ENCODE measurements around the gene AIRE. TPM values are rescaled to one million over a fixed set of nuclear protein-coding genes. Genes with fewer than 3 reads are reported as not detected.

Gene AIRE
- total RNA-seq, 1 donor from 2014 or later, result not detected

DNA sequence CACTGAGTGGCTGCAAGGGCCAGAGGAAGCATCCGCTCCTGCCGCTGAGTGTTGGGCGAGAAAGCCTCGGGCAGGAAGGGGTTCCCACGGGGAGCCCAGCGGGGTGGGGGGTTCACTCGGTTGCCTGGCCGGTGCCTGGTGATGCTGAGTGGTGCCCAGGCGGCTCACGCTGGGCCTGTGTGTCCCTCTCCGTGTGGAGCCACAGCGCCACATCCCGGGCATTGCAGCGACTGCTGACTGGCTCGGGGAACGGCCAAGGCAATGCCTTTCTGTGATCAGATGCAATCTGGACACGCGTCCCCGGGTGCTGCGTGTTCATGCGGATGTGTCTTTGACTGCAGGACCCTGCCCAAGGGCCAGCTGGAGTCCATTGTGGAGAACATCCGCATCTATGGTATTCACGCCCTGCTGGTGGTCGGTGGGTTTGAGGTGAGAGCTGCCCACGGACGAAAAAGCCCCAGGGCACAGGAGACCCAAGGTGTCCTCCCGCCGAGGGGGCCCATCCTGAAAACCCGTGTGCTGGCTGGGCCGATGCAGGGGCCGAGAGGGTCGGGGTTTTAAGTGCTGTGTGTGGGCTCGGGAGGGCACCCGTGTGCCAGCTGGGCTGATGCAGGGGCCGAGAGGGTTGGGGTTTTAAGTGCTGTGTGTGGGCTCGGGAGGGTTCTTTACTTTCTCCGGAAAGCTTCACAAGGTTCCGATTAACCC lies 37.1 kb downstream of the AIRE start:
- DNase-seq (ENCODE audit: low read depth in 2 of 2), result no peak

DNA sequence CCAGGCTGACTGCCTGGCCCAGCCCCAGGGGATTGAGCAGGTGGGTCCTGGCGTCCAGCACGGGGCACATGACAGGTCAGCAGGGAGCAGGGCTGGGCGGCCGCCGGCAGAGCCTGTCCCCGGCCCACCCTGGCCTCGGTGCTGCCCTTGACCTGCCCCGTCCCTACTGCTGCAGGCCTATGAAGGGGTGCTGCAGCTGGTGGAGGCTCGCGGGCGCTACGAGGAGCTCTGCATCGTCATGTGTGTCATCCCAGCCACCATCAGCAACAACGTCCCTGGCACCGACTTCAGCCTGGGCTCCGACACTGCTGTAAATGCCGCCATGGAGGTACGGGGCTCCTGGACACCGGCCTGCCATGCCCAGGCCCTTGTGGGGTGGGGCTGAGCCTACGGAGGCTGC lies 37.9 kb downstream of the AIRE start:
- DNase-seq (ENCODE audit: low read depth in 2 of 2), result no peak

DNA sequence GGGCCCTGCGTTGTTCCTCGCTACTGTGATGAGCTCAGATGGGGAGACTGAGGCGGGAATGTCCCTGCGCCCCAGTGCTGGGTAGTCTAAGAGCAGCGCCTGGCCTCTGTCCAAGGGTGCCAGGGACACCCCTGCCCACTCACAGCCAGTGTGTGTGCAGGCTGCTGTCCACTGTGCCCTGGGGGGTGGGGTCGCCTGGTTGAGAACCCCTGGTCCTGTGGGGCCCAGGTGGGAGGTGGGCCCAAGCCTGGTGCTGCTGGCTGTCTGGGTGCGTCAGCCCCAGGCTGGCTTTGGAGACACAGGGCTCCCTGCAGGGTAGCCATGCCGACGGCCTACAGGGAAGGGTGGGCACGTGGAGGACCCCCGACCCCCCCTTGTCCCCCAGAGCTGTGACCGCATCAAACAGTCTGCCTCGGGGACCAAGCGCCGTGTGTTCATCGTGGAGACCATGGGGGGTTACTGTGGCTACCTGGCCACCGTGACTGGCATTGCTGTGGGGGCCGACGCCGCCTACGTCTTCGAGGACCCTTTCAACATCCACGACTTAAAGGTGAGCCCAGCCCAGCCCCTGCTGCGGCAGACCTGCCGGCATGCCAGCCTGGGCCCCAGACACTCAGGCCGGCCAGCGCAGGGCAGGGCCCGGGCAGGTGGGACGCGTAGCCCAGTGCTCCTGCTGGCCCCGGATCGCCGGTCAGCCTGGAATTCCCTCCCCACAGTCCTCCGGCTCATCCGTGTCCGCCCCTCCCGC lies 38.6 kb downstream of the AIRE start:
- DNase-seq (ENCODE audit: low read depth in 2 of 2), result no peak

DNA sequence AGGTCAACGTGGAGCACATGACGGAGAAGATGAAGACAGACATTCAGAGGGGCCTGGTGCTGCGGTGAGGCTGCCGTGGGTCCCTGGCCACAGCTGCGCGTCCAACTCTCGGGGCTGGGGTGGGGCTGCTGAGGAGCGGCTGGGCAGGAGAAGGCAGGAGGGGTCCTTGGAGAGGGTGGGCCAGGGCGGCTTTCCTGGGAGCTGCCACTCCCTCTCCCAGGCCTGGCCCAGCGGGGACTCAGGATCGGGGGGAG lies 39.1 kb downstream of the AIRE start:
- no peak for DNase-seq (ENCODE audit: low read depth in 2 of 2)

DNA sequence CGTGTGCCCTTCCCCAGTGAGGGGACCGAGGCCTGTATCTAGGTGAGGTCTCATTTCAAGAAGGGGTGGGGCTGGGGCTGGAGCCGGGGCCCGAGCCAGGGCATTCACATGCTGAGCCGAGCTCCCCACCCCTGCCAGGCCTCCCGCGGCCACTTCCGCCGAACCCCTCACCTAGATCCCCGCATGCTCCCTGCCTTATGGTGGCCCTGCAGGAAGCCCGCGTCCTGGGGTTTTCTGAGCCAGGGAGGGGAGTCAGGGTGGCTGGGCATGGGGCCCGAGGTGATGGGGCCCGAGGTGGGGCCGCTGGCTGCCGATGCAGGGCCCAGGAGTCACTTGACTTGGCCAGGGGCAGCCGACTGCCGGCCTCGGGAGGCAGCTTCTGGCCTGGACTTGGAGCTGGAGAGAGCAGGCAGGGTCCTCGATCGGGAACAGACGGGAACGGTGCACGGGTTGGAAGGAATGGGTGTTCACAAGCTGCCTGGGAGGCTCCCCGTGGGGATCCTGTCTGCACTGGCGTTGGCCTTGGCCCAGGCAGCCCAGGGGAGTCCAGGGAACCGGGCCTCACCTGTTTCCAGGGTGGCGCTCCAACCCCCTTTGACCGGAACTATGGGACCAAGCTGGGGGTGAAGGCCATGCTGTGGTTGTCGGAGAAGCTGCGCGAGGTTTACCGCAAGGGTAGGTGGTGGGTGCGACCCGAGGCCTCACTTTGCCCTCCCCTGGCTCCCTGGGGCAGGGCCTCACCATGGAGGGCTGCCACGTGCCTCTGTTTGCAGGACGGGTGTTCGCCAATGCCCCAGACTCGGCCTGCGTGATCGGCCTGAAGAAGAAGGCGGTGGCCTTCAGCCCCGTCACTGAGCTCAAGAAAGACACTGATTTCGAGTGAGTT lies 40.0 kb downstream of the AIRE start:
- no peak for DNase-seq (ENCODE audit: low read depth in 2 of 2)

DNA sequence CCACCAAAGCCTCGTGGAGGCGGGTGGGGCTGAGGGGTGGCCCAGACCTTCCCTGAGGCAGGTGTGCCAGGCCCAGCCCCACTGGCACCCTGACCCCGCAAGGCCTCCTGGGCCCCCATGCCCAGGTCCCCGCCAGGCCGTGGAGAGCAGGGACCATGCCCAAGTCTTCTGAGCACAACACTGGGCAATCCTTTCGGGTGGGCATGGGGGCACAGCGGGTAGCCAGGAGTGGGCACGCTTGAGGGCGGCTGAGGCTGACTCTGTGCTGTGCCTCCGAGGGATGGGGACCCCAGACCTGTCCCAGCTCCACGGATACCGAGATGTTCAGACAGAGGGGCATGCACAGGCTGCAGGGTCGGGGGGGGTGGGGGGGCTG lies 40.6 kb downstream of the AIRE start:
- no peak for DNase-seq (ENCODE audit: low read depth in 2 of 2)

DNA sequence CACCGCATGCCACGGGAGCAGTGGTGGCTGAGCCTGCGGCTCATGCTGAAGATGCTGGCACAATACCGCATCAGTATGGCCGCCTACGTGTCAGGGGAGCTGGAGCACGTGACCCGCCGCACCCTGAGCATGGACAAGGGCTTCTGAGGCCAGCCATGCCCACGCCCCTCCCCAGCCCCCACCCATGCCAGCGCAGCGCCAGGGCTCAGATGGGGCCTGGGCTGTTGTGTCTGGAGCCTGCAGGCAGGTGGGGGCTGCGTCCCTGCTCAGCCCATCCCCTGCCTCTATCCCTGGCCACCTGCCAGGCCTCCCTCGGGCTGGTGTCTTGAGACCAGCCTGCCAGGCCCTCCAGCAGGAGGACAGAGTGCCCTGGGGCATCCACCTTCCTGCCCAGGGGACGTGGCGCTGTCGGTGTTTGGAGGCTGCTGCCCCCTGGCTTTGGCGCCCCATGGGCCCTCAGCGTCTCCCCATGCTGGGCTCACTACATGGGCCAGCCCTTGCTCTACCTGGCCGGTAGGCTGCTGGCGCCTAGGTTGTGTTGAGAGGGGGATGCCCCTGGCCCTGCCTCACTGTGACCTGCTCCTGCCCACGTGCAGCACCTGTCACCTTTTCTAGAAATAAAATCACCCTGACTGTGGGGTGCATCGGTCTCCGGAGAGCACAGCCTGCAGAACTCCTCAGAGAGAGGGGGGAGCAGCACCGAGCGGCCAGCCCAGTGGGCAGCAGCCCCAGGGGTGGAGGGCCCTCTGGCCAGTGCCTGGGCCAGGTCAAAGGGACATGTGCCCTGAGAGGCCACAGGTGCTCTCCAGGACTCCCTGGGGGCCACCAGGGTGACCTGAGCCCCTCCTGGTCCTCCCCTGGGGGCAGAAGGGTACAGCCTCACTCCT lies 41.3 kb downstream of the AIRE start:
- DNase-seq (ENCODE audit: low read depth in 2 of 2), result no peak

DNA sequence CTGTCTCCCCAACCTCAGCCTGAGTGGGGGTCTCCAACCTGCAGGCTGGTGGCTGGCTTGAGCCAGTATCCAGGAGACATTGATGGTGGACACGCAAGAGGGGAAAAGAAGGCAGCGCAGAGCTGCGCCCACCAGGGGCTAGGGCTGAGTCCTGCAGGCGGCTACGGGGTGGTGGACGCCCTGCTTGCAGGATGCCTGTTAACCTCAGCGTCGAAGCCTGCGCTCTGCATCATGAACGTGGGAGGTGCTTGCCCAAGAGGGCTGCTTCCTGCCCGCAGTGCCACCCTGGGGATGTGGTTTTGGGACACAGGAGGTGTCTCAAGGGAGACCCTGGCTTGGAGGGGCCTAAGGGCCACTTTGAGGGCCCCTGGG lies 41.9 kb downstream of the AIRE start:
- DNase-seq (ENCODE audit: low read depth in 2 of 2), result no peak

DNA sequence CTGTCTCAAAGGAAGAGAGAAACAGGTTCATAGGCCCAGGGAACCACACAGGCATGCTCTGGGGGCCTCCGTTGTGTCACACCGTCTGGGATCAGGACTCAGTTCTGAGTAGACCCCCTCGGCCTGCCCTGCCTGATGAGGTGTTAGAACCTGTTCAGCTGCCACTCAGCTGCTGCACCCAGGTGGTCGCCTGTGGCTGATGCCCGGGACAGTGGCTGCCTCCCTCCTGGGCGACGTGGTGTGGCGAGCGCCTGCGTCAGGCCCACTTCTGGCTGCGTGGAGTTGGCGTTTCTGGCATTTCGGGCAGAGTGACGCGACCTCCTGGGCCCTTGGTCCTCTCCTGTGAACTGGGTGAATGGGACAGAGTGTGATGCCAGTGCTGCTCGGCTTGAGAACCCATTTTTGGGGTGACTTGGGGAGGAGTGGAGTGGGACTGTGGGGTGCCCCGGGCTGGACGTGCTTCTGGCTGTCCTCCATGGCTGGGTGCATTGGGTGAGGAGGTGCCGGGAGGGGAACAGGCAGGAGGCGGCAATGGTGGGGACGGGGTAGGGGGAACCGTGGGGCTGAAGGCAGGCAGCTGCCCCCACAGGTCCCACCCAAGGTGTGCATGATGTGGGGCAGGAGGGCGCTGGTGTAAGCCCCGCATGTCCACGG lies 42.7 kb downstream of the AIRE start:
- DNase-seq (ENCODE audit: low read depth in 2 of 2), result no peak

DNA sequence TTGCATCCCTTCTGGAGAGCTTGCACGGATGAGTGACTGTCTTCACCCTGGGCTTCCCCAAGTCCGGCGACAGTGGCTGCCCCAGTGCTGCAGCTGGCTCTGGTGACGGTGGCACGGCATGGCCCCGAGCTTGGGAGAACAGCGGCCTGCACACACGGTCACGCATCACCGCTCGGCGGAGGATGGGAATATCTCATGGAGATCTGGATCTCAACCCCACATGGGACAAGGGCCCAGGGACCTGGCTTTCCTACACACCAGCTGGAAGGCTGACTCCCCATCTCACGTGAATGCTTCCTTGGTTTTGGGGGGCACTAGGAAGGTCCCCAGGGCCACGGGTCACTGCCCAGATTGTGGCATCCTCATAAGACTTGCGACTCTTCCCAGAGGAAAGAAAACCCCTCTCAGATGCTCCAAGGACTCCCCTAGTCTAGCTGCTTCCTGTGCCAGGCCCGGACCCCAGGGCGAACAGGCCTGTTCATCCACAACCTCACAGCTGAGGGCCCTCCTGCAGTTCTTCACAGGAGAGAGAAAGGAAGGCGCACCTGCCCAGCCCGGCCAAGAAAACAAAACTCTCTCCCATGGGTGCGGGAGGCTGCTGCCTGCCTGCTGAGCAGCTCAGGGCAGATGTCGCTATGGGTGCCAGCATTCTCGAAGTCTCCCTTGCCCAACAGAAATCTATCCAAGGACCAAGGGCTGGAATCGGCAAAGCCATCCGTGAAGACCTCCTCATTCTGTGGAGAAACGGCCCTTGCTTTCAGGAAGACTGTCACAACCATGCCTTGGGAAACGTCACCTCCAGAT lies 43.6 kb downstream of the AIRE start:
- no peak for DNase-seq (ENCODE audit: low read depth in 2 of 2)

DNA sequence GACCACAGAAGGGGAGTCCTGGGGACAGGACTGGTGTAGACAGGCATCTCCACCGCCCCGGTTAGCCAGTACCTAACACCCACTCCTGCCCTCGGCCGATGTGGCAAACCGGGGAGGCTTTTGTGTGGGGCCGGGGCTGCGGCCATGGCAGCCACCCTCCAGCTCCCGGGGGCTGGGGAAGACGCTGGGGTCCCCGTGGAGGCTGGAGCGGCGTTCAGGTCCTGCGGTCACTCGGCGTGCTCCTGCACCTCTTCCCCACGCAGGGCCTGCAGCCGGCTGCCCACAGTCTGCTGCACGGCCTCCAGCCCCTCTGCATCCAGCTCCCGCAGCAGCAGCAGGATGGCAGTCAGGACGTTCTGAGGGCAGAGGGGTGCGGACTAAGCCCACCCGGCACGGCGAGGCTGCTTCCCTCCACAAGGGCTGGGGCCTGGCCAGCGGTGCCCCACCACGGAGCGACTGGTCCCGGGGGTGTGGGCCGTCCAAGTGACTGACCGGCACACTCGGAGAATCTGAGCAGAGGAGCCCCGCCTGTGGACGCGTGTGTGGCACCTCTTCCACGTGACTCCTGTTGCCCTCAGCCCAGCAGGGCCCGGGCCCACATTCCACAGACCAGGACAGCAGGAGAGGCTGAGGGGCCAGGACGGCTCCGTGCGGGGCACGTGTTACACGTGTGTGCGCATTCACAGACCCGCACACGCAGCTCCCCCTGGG lies 44.5 kb downstream of the AIRE start:
- DNase-seq (ENCODE audit: low read depth in 2 of 2), result no peak

DNA sequence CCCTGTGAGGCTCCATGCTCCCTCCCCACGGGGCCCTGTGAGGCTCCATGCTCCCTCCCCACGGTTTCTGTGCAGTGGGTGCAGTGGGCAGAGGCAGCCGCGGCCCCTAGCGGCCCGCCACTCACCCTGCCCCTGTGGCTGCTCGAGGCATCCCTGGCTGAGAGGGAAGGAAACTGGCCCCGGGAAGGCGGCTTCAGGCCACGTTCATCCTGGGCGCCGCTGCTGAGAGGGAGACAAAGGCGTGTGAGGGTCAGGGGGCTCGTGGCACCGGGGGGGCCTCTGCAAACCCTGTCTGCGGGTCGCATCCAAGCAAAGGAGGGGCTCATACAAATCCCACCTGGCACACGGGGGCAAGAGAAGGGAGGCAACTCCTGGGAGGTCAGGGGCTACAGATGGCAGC lies 45.0 kb downstream of the AIRE start:
- DNase-seq (ENCODE audit: low read depth in 2 of 2), result no peak

DNA sequence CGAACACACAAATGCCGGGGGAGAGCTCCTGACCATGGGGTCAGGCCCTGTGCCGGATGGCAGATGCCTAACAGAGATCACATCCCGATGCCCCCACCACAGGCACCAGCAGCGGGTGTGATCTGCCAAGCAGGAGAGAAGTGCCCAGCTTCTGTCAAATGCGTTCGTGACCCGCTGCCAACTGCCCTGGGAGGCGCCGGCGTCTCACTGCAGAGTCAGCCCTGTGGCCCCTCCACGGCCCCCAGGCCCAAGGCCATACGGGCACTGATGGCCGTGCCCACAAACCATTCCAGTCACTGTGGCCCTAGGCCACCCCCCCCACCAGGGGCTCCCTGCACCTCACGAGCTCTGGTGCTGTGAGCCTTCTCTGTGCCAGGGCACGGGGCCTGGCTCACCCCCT lies 45.5 kb downstream of the AIRE start:
- no peak for DNase-seq (ENCODE audit: low read depth in 2 of 2)

DNA sequence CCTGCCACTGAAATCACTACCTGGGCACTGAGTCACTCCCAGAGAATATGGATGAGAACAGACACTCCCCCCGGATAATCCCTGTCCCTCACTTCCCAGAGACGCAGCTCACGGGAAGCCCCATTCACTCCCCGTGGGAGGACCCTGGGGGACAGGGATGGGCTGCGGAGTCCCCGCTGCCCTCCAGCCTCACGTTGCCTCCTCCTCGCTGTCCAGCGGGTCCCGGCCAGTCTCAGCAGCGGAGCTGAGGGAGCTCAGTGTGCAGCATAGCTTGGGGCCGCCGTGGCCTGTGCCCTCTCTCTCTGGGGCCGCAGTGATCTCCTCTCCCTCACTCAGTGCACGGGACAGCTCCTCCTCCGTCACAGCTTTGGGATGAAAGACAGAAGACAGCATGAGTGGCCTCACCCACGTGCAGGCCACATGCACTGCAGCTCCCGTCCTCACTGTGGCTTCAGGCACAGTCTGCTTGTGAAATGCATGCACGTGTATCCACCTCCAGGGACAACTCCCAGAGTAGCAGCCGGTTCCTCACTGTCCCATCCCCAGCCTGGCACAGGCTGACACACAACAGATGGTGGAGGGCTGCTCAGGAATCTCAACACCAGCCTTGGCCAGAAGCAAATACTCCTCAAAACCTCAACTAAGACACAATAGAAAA lies 46.1 kb downstream of the AIRE start:
- no peak for DNase-seq (ENCODE audit: low read depth in 2 of 2)

DNA sequence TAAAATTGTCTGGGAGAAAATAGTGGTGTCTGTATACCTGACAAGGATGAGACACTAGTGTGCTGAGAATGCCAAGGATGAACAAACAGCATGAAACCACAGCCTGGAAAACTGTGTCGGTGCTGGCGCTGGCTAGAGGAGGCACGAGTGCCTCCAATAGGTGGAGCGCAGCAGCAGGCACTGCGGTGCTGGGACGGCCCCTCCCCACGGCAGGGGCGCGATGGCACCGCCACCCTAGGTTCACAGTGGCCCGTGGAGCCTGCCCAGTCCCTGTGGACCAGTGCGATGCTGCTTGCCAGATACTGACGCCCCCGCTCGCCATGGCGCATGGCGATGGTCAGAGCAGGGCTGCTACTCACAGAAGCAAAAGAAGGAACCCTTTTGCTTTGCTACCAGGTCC lies 46.7 kb downstream of the AIRE start:
- DNase-seq (ENCODE audit: low read depth in 2 of 2), result no peak

DNA sequence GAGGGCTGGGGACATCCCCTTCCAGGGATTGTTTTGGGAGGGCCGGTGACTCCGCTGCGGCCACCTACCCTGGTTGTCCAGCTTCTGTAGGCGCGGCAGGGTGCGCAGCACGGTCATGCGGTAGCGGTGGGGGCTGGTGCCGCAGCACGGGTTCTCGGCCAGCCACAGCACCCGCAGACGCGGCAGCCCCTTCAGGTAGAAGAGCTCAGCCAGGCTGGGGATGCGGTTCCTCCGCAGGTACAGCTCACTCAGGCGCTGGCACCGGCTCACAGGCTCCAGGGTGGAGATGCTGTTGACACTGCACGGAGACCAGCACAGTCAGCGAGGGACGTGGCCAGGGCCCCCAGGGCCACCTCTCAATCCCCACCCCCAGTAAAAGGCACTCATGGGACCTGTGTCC lies 47.3 kb downstream of the AIRE start:
- DNase-seq (ENCODE audit: low read depth in 2 of 2), result no peak

DNA sequence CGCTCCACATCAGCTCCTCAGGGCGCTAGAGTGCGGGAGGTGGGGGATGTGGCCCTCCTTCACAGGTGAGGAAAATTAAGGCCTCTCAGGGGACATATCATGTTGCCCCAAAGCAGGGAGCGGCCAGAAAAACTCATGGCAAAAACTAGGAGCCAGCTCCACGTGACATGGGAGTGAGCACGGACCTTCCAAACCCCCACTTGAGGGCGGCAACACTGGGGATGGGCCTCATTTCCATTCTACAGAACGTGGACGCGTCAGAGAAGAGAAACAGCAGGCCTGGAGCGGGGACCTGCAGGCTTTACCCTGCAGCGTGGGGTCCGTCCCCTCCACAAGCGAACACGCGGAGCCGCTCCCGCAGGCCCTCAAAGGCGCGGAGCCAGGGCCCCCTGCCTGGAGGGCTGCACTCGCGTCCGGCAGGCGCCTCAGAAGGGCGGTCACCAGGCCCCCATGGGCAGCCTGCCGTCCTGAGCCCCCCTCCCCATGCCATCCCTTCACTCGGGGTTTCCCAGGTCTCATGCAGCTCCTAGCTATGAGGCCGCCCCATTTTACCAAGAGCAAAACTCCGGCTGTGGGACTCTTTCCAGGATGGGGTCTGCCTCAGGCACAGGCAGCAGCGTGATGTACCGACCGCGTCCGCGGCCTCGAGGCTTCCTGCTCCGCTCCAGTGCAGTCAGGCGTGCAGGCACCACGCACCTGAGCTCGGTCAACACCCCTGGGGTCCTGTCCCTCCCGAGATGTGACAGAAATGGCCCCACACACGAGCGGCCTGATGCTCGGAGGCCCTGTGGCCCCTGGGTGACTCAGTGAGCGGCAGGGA lies 48.0 kb downstream of the AIRE start:
- DNase-seq (ENCODE audit: low read depth in 2 of 2), result no peak

DNA sequence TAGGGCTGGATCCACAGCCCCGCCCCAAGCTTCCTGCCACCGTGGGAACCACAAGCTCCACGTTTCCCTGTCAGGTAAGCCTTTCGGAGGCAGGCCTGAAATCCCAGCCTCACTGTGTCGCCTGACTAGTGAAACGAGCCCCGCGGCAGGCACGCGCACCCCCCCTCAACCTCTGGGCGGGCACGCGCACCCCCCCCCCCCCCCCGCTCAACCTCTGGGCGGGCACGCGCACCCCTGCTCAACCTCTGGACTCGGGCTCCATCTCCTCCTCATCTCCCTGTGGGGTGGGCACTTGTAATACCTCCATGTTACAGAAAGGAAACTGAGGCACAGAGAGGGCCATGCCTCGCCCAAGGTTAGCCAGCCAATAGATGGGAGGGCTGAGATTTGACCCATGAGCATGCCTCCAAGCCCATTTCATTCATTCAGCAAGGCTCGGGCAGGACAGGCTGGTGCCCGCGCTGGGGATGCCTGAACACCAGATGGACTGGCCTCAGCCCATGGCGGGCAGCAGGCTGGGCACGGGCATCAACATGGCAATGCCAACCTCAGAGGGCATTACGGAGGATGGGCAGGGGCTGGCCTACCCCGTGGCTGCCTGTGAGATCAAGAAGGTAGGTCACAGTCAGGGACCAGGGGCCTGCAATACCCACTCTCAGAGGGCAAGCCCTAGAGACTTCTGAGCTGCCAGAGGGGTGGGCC lies 48.8 kb downstream of the AIRE start:
- no peak for DNase-seq (ENCODE audit: low read depth in 2 of 2)
